ENCODE data around the gene ZNF737.

GRCh38 chr19:20611866-20612265, 46.3 kb upstream of the ZNF737 start:
- no peak for TF ChIP-seq POLR2AphosphoS5 (IDR thresholded peaks at IDR 0.05)
- TF ChIP-seq POLR2A (IDR thresholded peaks at IDR 0.05): no peak
- TF ChIP-seq, protein P1, sequence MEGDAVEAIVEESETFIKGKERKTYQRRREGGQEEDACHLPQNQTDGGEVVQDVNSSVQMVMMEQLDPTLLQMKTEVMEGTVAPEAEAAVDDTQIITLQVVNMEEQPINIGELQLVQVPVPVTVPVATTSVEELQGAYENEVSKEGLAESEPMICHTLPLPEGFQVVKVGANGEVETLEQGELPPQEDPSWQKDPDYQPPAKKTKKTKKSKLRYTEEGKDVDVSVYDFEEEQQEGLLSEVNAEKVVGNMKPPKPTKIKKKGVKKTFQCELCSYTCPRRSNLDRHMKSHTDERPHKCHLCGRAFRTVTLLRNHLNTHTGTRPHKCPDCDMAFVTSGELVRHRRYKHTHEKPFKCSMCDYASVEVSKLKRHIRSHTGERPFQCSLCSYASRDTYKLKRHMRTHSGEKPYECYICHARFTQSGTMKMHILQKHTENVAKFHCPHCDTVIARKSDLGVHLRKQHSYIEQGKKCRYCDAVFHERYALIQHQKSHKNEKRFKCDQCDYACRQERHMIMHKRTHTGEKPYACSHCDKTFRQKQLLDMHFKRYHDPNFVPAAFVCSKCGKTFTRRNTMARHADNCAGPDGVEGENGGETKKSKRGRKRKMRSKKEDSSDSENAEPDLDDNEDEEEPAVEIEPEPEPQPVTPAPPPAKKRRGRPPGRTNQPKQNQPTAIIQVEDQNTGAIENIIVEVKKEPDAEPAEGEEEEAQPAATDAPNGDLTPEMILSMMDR (IDR thresholded peaks at IDR 0.05): no peak
